ENCODE data around the gene DNAAF5.

DNA sequence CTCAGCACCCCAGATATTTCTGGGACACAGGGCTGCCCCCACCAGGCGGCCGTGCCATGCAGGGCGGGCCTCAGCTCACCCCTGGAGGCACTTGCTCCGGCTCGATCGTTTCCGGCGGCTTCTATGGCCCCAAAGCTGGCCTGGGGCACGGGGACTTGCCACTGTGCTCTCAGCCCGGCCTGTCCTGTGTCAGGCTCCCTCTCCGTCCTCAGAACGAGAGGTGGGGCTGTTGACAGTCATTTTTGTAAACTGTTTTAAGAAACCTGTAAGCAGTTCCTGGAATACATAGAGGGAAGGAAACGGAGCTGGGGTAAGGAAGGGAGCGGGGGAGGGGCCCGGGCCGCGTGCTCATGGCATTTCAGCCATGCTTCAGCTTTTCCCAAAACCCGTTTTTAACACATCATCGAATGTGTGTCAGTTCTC, 31.3 kb downstream of the DNAAF5 start:
- TF ChIP-seq, protein P1, sequence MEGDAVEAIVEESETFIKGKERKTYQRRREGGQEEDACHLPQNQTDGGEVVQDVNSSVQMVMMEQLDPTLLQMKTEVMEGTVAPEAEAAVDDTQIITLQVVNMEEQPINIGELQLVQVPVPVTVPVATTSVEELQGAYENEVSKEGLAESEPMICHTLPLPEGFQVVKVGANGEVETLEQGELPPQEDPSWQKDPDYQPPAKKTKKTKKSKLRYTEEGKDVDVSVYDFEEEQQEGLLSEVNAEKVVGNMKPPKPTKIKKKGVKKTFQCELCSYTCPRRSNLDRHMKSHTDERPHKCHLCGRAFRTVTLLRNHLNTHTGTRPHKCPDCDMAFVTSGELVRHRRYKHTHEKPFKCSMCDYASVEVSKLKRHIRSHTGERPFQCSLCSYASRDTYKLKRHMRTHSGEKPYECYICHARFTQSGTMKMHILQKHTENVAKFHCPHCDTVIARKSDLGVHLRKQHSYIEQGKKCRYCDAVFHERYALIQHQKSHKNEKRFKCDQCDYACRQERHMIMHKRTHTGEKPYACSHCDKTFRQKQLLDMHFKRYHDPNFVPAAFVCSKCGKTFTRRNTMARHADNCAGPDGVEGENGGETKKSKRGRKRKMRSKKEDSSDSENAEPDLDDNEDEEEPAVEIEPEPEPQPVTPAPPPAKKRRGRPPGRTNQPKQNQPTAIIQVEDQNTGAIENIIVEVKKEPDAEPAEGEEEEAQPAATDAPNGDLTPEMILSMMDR (IDR thresholded peaks at IDR 0.05; ENCODE audit: poor library complexity) = no peak
- no peak for TF ChIP-seq EZH2phosphoT487 (IDR thresholded peaks at IDR 0.05; ENCODE audit: low read depth, severe bottlenecking, unreplicated experiment)
- TF ChIP-seq EZH2 (IDR thresholded peaks at IDR 0.05; ENCODE audit: borderline replicate concordance) = no peak
